Panc1 (cell line): ENCODE results near the gene SDHAF1. TPM values are rescaled to one million over a fixed set of nuclear protein-coding genes. Genes with fewer than 3 reads are reported as not detected.

ENCODE experiments used
- ATAC-seq: fragments of 200-7000 bp; cut with Tn5 transposase; 2 replicates; pipeline ENCODE4 v1.9.1; 2020; ENCODE audit warnings: mild to moderate bottlenecking, moderate library complexity
- BruUV-seq: library from RNA; stranded (reverse); fragments of 400-500 nt; replicated peaks from 2 replicates; lab custom pipeline; 2021; lab: Mats Ljungman, UMichigan
- CTCF ChIA-PET: fragments of 300-600 bp; sonication (Branson Sonifier 250); formaldehyde crosslinking; loops from one replicate; lab custom pipeline; 2022; ENCODE audit warnings: antibody characterized with exemption; lab: Charles Lee
- POLR2A ChIA-PET: fragments of 300-600 bp; sonication (Branson Sonifier 250); formaldehyde crosslinking; loops from one replicate; lab custom pipeline; 2022; ENCODE audit warnings: antibody characterized with exemption; lab: Charles Lee
- DNase-seq: peaks from one replicate; pipeline ENCODE4 v3.0.0-alpha.2; 2010; ENCODE audit warnings: low read depth, low spot score
- H3K27ac ChIP-seq: 2 replicates; pipeline ENCODE4 v1.5.1; 2011; ENCODE audit warnings: mild to moderate bottlenecking, low read length, inconsistent platforms
- H3K27me3 ChIP-seq: fragments of 200-500 bp; sonication (Bioruptor generic); 2 replicates; pipeline ENCODE4 v1.6.0; 2014; ENCODE audit warnings: low read length, inconsistent platforms; ENCODE audit not compliant: control insufficient read depth, insufficient read depth
- H3K36me3 ChIP-seq: fragments of 200-500 bp; sonication (Bioruptor generic); 2 replicates; pipeline ENCODE4 v1.5.1; 2014; ENCODE audit warnings: inconsistent platforms, mild to moderate bottlenecking, low read length, moderate library complexity; ENCODE audit not compliant: control insufficient read depth, insufficient read depth
- H3K4me1 ChIP-seq: 2 replicates; pipeline ENCODE4 v1.5.1; 2011; ENCODE audit warnings: inconsistent platforms, mild to moderate bottlenecking, low read length, moderate library complexity; ENCODE audit not compliant: control insufficient read depth, insufficient read depth
- H3K4me3 ChIP-seq, 2 experiments: 2 replicates each; pipeline ENCODE4 v1.5.1; 2011 to 2012; ENCODE audit warnings: low read depth in 2 of 2, low read length in 2 of 2, mild to moderate bottlenecking in 2 of 2, inconsistent platforms in 1 of 2, moderate library complexity in 1 of 2
- H3K9me3 ChIP-seq: fragments of 200-500 bp; sonication (Bioruptor generic); 2 replicates; pipeline ENCODE4 v1.5.1; 2014; ENCODE audit warnings: low read depth, mild to moderate bottlenecking, inconsistent platforms, low read length, moderate library complexity; ENCODE audit not compliant: control insufficient read depth, insufficient read depth
- CTCF ChIP-seq: fragments of 450-650 bp; IDR thresholded peaks from 2 replicates; pipeline ENCODE4 v1.5.1; 2017; ENCODE audit warnings: mild to moderate bottlenecking
- POLR2AphosphoS5 ChIP-seq: IDR thresholded peaks from 2 replicates; pipeline ENCODE4 v1.6.1; 2012; ENCODE audit warnings: mild to moderate bottlenecking, low read depth, low read length, moderate library complexity
- REST ChIP-seq, 2 experiments: IDR thresholded peaks; 2 replicates each; pipeline ENCODE4 v1.6.1; 2011 to 2012; ENCODE audit warnings: low read depth in 2 of 2, control low read depth in 1 of 2, low read length in 1 of 2, mild to moderate bottlenecking in 1 of 2, moderate library complexity in 1 of 2; ENCODE audit not compliant: insufficient read depth in 1 of 2
- SIN3A ChIP-seq: IDR thresholded peaks from 2 replicates; pipeline ENCODE4 v1.6.1; 2012; ENCODE audit warnings: low read depth, mild to moderate bottlenecking, low read length, moderate library complexity, borderline replicate concordance; ENCODE audit not compliant: insufficient read depth
- TCF7L2 ChIP-seq: IDR thresholded peaks from 2 replicates; pipeline ENCODE4 v1.6.1; 2011; ENCODE audit warnings: mild to moderate bottlenecking, low read depth, low read length, inconsistent platforms
- in situ Hi-C: cut with HindIII; loops from 2 replicates; pipeline ENCODE4 v1.10.0; 2016; ENCODE audit warnings: low sequenced_read_pairs, low pct_unique_long_range_greater_than_20kb
- intact Hi-C: fragments of 100-400 bp; cut with micrococcal nuclease; formaldehyde crosslinking; loops from one replicate; pipeline ENCODE4 v1.10.0; 2022; ENCODE audit not compliant: unreplicated experiment
- total RNA-seq: library from RNA; stranded (reverse); gene quantifications from one replicate; pipeline ENCODE4 v1.2.1, GENCODE V29; 2021; ENCODE audit not compliant: unreplicated experiment

SDHAF1 gene
- total RNA-seq, 1 experiment from 2014 or later = 19.0 TPM

- DNase-seq (no peak), ATAC-seq (peak; percentile 66)
- no peak for TF ChIP-seq CTCF
- TF ChIP-seq REST (IDR thresholded peaks at IDR 0.05; ENCODE audit: insufficient read depth in 1 of 2, low read depth in 2 of 2, low read length in 1 of 2) = peak; percentile 99 to 100
- in situ Hi-C loops = no loop called here
- no TSS peak for BruUV-seq
- Histone ChIP-seq H3K4me3 (no peak overlapping the region), H3K9me3 (no peaks in the 10 kb centered on the region), H3K36me3 (no peaks in the 10 kb centered on the region), H3K27me3 (peaks cover 2% of the 10 kb centered on the region; the same call in 1 of the 2 replicates), H3K4me1 (no peaks in the 10 kb centered on the region), H3K27ac (no peak overlapping the region)
- ChIA-PET CTCF (no interaction called here), POLR2A (no interaction called here)
- intact Hi-C loops = no loop called here
Measured at GRCh38 chr19:35963514-35963913, 31.5 kb upstream of the SDHAF1 start.

- intact Hi-C loops = no loop called here
- Histone ChIP-seq H3K27me3 (no peaks in the 10 kb centered on the region), H3K9me3 (no peaks in the 10 kb centered on the region), H3K27ac (no peak overlapping the region), H3K4me3 (no peak overlapping the region), H3K36me3 (no peaks in the 10 kb centered on the region), H3K4me1 (no peaks in the 10 kb centered on the region)
- TF ChIP-seq CTCF = no peak
- TF ChIP-seq TCF7L2 = no peak
- no peak for TF ChIP-seq SIN3A
- no peak for TF ChIP-seq POLR2AphosphoS5
- CTCF ChIA-PET = no interaction called here
- DNase-seq = no peak
- BruUV-seq = no TSS peak
- POLR2A ChIA-PET = no interaction called here
- in situ Hi-C loops = no loop called here
- no peak for ATAC-seq
Measured at GRCh38 chr19:35966771-35967170, 28.2 kb upstream of the SDHAF1 start.
